ENCODE measurements around the gene PDCD2L.

DNA sequence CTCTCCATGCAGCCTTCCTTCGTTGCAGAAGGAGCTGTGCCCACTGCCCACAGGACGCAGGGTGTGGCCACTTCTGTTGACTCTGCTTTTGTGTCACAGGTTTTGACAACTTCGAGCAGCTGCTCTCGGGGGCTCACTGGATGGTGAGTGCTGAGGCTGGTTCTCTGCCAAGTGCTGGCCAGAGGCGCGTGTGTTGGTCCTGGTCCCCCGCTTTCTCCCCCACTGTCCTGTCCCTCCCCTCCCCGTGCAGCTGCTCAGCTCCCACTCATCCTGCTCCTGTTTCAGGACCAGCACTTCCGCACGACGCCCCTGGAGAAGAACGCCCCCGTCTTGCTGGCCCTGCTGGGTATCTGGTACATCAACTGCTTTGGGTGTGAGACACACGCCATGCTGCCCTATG is 10.6 kb upstream of the PDCD2L start:
- no peak for TF ChIP-seq EGR1 (IDR thresholded peaks at IDR 0.05; ENCODE audit: borderline replicate concordance in 1 of 2, low read depth in 2 of 2, low read length in 2 of 2)
- TF ChIP-seq, protein P1, sequence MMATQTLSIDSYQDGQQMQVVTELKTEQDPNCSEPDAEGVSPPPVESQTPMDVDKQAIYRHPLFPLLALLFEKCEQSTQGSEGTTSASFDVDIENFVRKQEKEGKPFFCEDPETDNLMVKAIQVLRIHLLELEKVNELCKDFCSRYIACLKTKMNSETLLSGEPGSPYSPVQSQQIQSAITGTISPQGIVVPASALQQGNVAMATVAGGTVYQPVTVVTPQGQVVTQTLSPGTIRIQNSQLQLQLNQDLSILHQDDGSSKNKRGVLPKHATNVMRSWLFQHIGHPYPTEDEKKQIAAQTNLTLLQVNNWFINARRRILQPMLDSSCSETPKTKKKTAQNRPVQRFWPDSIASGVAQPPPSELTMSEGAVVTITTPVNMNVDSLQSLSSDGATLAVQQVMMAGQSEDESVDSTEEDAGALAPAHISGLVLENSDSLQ (IDR thresholded peaks at IDR 0.05), result no peak
- no peak for TF ChIP-seq YBX1 (IDR thresholded peaks at IDR 0.05)
- TF ChIP-seq, protein P2, sequence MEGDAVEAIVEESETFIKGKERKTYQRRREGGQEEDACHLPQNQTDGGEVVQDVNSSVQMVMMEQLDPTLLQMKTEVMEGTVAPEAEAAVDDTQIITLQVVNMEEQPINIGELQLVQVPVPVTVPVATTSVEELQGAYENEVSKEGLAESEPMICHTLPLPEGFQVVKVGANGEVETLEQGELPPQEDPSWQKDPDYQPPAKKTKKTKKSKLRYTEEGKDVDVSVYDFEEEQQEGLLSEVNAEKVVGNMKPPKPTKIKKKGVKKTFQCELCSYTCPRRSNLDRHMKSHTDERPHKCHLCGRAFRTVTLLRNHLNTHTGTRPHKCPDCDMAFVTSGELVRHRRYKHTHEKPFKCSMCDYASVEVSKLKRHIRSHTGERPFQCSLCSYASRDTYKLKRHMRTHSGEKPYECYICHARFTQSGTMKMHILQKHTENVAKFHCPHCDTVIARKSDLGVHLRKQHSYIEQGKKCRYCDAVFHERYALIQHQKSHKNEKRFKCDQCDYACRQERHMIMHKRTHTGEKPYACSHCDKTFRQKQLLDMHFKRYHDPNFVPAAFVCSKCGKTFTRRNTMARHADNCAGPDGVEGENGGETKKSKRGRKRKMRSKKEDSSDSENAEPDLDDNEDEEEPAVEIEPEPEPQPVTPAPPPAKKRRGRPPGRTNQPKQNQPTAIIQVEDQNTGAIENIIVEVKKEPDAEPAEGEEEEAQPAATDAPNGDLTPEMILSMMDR (IDR thresholded peaks at IDR 0.05 in 2 of 3, conservative IDR thresholded peaks at IDR 0.05 in 1 of 3; ENCODE audit: control insufficient read depth in 2 of 3, extremely low read depth in 1 of 3, insufficient read depth in 1 of 3, low read depth in 3 of 3, low read length in 3 of 3), result no peak
- TF ChIP-seq ZZZ3 (IDR thresholded peaks at IDR 0.05; ENCODE audit: control insufficient read depth, insufficient read length, low read depth), result no peak
- no peak for TF ChIP-seq ZNF217 (IDR thresholded peaks at IDR 0.05)
- TF ChIP-seq CBX5 (IDR thresholded peaks at IDR 0.05; ENCODE audit: low read depth), result no peak
- TF ChIP-seq, protein P3, sequence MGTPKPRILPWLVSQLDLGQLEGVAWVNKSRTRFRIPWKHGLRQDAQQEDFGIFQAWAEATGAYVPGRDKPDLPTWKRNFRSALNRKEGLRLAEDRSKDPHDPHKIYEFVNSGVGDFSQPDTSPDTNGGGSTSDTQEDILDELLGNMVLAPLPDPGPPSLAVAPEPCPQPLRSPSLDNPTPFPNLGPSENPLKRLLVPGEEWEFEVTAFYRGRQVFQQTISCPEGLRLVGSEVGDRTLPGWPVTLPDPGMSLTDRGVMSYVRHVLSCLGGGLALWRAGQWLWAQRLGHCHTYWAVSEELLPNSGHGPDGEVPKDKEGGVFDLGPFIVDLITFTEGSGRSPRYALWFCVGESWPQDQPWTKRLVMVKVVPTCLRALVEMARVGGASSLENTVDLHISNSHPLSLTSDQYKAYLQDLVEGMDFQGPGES (IDR thresholded peaks at IDR 0.05), result no peak
- no peak for TF ChIP-seq CREB1 (IDR thresholded peaks at IDR 0.05; ENCODE audit: low read depth)
- no peak for TF ChIP-seq BHLHE40 (IDR thresholded peaks at IDR 0.05; ENCODE audit: borderline replicate concordance in 1 of 2, low read depth in 2 of 2, low read length in 1 of 2)
- no peak for TF ChIP-seq RAD51 (IDR thresholded peaks at IDR 0.05)
- no peak for TF ChIP-seq CBX3 (IDR thresholded peaks at IDR 0.05; ENCODE audit: borderline replicate concordance, low read depth)
- no peak for TF ChIP-seq TCF7 (IDR thresholded peaks at IDR 0.05; ENCODE audit: borderline replicate concordance)
- TF ChIP-seq, protein P4, sequence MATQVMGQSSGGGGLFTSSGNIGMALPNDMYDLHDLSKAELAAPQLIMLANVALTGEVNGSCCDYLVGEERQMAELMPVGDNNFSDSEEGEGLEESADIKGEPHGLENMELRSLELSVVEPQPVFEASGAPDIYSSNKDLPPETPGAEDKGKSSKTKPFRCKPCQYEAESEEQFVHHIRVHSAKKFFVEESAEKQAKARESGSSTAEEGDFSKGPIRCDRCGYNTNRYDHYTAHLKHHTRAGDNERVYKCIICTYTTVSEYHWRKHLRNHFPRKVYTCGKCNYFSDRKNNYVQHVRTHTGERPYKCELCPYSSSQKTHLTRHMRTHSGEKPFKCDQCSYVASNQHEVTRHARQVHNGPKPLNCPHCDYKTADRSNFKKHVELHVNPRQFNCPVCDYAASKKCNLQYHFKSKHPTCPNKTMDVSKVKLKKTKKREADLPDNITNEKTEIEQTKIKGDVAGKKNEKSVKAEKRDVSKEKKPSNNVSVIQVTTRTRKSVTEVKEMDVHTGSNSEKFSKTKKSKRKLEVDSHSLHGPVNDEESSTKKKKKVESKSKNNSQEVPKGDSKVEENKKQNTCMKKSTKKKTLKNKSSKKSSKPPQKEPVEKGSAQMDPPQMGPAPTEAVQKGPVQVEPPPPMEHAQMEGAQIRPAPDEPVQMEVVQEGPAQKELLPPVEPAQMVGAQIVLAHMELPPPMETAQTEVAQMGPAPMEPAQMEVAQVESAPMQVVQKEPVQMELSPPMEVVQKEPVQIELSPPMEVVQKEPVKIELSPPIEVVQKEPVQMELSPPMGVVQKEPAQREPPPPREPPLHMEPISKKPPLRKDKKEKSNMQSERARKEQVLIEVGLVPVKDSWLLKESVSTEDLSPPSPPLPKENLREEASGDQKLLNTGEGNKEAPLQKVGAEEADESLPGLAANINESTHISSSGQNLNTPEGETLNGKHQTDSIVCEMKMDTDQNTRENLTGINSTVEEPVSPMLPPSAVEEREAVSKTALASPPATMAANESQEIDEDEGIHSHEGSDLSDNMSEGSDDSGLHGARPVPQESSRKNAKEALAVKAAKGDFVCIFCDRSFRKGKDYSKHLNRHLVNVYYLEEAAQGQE (IDR thresholded peaks at IDR 0.05; ENCODE audit: low read depth, low read length), result no peak
